SW 1271 (cell line): ENCODE data around the gene ETFB.

Experiments
- DNase-seq, 2 experiments: peaks; one replicate each; lab custom pipeline; 2025; lab: John Stamatoyannopoulos, UW

Gene ETFB

DNA sequence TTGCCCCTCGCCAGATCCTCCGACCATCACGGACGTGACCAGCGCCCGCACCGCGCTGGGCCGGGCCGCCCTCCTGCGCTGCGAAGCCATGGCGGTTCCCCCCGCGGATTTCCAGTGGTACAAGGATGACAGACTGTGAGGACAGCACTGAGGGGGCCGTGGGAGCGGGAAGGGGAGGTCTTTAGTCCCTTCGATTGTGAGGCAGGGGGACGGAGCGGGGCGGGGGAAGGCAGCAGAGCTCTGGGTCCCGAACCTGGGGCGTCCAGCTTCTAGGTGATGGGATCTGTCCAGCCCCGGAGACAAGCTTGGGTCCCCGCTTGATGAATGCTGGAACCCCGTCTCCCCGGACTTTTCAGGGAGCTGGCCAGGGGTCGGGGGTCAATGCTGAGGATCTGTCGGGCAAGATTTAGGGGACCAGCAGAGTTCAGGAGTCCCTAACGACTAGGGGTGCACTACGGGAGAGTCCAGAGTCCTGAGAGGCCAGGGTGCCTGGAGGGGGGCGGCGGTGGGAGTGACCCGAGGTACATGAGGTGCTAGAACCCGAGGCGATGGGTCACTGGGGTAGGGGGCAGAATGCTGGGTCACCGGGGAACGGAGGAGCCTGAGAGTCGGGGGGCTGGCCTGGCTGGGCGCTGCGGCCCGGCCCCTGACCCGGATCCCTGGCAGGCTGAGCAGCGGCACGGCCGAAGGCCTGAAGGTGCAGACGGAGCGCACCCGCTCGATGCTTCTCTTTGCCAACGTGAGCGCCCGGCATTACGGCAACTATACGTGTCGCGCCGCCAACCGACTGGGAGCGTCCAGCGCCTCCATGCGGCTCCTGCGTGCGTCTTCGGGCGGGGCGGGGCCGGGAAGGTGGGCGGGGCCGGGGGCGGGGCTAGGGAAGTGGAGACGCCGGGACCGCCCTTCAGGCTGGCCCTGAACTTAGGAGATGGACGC is 38.9 kb downstream of the ETFB start:
- DNase-seq: no peak

DNA sequence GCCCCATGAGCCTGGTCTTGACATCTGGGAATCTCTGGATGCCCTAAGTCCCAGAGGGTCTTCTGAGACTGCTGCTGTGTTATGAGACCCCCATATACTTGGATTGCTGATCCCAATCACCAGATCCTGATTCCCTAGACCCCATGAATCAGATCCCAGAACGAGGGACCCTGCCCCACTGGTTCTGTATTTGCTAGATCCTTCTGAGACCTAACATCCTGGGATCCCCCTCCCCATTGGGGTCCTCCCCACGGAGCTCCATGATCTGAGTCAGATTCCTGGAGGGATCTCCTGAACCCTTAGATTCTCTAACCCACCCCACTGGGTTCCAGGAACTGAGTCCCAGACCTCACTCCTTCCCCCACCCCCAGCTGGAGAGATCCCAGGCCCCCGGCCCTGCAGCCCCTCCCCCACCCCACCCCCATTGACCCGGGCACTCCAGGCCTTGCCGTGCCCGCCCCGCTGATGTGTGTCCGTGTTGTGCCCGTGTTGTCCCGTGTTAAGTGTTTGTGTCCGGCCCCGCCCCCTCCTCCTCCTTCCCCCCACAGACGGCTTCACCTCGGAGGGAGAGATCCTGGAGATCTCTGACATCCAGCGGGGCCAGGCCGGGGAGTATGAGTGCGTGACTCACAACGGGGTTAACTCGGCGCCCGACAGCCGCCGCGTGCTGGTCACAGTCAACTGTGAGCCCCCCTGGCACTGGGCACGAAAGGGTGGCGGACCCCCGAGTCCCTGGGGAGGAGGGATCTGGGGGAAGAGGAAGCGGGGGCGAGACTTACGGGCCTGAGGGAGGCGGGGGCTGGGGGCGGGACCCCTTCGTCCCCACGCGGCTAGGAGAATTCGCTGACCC is 39.7 kb downstream of the ETFB start:
- no peak for DNase-seq

DNA sequence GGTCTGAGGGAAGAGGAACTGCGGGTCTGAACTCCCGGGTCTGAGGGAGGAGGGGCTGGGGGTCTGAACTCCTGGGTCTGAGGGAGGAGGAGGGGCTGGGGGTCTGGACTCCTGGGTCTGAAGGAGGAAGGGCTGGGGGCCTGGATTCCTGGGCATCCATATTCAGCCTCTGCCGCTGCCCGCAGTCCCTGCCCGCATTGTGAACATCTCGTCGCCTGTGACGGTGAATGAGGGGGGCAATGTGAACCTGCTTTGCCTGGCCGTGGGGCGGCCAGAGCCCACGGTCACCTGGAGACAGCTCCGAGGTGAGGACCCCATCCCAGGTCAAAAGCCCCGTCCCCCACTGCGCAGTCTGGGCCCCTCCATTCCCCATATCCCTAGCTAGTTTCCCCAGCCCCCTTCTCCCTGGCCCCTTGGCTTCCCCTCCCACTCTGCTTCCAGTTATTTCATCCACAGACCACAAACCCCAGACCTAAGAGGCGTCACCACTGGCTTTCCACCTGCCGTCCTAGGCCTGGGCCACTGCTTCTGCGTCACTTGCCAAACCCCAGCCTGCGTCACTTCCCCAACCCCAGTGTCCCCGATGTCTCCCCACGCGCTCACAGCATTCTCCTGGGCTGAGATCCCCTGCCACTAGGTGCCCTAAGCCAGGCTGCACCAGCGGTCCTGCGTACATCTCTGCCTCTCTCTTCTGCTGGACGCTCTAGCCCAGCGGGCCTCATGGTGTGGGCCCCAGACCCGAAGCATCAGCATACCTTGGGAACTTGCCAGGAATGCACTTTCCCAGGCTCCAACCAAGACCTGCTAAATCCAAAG is 40.8 kb downstream of the ETFB start:
- no peak for DNase-seq

- no peak for DNase-seq
Observed at GRCh38 chr19:51324167-51324481, 42.1 kb downstream of the ETFB start.

GRCh38 chr19:51323481-51324166 is 42.6 kb downstream of the ETFB start:
- DNase-seq: no peak

- DNase-seq: no peak
Observed at GRCh38 chr19:51321799-51322198, 44.4 kb downstream of the ETFB start.

GRCh38 chr19:51320280-51320657 is 45.9 kb downstream of the ETFB start:
- DNase-seq: no peak

DNA sequence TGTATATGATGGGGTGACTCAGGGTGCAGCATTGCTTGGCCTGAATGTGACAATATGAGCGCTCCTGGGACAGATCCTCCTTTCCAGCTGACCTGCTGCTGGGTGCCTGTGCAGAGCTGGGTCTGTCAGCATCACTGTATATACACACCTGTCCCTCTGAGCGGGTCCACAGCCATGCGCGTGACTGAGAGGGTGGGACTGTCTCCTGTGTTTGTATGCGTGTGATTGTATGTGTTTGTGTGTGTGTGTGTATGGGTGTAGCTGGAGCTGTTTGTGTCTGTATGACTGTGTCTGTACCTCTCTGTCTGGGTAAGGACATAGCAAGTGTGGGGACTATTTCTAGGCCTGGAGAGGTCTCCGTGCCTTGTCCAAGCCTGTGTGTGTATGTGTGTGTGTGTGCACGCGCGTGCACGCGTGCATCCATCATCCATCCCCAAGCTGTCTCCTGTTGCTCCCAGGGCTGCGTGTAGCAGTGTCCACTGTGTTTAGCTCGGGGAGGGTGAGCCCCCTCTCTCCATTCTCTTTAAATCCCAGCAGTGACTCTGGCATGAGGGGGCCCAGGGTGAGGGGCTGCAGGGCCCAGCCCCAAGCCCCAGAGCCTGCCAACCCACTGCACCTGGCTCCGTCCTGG is 46.4 kb downstream of the ETFB start:
- DNase-seq: no peak

DNA sequence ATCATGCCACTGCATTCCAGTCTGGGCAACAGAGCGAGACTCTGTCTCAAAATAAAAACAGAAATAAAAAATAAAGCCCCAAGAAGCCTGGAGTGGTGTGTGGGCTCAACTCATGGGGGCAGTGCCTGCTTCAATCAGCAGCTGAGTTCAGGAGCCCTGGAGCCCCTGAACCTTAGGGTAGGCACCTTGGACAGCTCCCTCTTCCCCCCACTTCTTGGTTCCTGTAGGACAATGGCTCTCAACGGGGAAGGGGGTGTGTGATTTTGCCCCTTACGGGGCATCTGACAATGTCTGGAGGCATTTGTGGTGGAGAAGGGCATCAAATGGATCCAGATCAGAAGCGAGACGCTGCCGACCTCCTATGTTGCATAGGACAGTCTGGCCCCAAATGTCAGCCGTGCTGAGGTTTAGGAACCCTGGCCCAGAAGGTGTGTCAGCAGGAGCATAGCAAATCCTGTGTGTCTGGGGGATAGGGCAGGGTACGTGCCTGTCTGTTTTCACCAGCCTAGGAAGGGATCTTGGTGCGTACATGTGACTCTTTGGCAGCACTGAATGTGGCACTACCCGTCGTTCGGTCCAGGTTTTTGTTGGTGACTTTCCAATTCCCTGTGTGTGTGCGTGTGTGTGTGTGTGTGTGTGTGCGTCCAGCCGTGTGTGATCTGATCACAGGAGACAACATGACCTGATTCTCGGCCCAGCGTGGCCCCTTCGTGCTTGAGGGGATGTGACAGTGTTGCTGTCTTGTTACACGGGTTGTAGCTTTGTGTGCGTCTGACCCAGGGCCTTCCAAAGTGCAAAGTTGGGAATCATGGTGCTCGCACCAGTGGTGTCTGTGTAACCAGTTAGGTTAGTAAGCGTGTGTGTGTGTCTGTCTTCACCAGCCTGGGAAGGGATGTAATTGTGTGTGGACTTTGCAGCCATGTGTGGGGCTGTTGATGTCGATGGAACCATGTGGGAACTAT is 47.2 kb downstream of the ETFB start:
- no peak for DNase-seq

GRCh38 chr19:51317968-51318367 is 48.2 kb downstream of the ETFB start:
- DNase-seq: no peak

DNA sequence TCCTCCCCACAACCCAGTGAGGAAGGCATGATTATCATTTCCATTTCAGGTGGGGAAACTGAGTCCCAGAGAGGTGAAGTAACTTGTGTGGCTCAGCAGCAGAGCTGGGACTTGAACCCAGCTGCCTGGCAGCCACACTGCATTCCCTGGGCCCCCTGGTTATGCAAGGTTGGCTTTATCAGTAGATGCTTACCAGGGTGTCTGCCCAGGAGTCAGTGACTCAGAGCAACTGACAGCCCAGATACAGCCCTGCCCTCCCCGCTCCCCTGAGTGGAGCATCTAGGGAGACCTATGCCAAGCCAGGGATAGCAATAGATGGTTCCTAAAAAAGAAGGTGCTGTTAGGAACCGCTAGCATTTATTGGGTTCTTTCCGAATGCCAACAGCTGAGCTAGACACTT is 48.8 kb downstream of the ETFB start:
- DNase-seq: no peak

DNA sequence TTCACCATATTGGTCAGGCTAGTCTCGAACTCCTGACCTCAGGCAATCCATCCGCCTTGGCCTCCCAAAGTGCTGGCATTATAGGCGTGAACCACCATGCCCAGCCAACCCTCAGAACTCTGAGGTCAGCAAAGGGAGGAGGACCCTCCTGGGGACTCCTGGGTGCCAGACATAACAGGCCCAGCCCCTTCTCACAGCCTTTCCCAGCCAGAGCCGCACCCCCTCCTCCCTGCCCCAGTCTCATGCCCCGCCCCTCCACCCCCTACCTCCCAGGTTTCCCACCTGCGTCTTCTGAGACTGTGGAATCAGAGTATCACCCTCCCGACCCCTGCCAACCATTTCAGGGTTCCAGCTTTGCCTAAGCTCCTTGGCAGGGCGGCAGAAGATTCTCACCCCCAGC is 49.5 kb downstream of the ETFB start:
- DNase-seq: no peak

GRCh38 chr19:51311351-51312257 is 54.6 kb downstream of the ETFB start, which contains the start of gene IGLON5:
IGLON5 (plus strand) TSS chr19:51311644; CDS start chr19:51311848, 204 bp downstream.
- DNase-seq: no peak

DNA sequence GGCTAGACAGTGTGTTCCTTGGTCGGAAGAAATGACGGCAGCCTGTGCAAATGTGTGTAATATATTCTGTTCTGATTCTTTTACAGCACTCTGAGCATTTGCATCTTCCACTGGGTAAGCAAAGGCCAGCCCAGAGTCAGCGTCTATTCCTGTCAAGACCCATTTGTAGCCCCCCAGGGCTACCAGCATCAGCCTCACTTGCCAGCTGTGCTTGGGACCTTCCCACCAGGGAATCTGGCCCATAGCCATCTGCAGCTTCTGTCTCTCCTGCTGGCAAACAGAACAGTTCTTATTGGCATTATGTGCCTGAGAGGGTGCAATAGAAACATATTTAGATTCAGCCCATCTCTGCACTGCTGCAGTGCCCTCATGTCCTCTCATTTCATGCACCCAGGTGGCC is 60.7 kb downstream of the ETFB start:
- no peak for DNase-seq

- DNase-seq: no peak
Observed at GRCh38 chr19:51301266-51301665, 64.9 kb downstream of the ETFB start.

GRCh38 chr19:51297406-51297805 is 68.8 kb downstream of the ETFB start:
- no peak for DNase-seq

- no peak for DNase-seq
Observed at GRCh38 chr19:51296336-51297093, 69.7 kb downstream of the ETFB start.
